ENCODE measurements around the gene RBL2. TPM values are rescaled to one million over a fixed set of nuclear protein-coding genes. Genes with fewer than 3 reads are reported as not detected.

Gene RBL2
- total RNA-seq, 1 experiment from 2014 or later: 38.4 TPM

- no peak for TF ChIP-seq GRHL2 (CRISPR knock-in tag; IDR thresholded peaks at IDR 0.05; ENCODE audit: insufficient replicate concordance, severe bottlenecking)
- no peak for TF ChIP-seq PRRX2 (CRISPR knock-in tag; IDR thresholded peaks at IDR 0.05)
- no peak for TF ChIP-seq EMX1 (CRISPR knock-in tag; IDR thresholded peaks at IDR 0.05)
- TF ChIP-seq AFF4 (CRISPR knock-in tag; IDR thresholded peaks at IDR 0.05; ENCODE audit: borderline replicate concordance): no peak
- no peak for TF ChIP-seq SOX15 (CRISPR knock-in tag; IDR thresholded peaks at IDR 0.05)
- no peak for TF ChIP-seq SMAD4 (CRISPR knock-in tag; IDR thresholded peaks at IDR 0.05)
- no peak for TF ChIP-seq ZMAT4 (CRISPR knock-in tag; IDR thresholded peaks at IDR 0.05)
- TF ChIP-seq KAT7 (CRISPR knock-in tag; IDR thresholded peaks at IDR 0.05; ENCODE audit: borderline replicate concordance): no peak
Measured at GRCh38 chr16:53430363-53430762, 3.9 kb upstream of the RBL2 start (continued).

- ATAC-seq (peak; percentile 4; the same call in 1 of the 2 replicates), DNase-seq (ENCODE audit: low spot score) (no peak)
- TF ChIP-seq GRHL2 (CRISPR knock-in tag; IDR thresholded peaks at IDR 0.05; ENCODE audit: insufficient replicate concordance, severe bottlenecking) (no peak), ESRRA (CRISPR knock-in tag; IDR thresholded peaks at IDR 0.05; ENCODE audit: borderline replicate concordance) (no peak), RORB (CRISPR knock-in tag; IDR thresholded peaks at IDR 0.05) (no peak), FOXK1 (CRISPR knock-in tag; IDR thresholded peaks at IDR 0.05) (no peak), ZMAT4 (CRISPR knock-in tag; IDR thresholded peaks at IDR 0.05) (no peak)
- peaks cover 19% of the 10 kb centered on the region for H3K4me1 Mint-ChIP-seq
- peaks cover 28% of the 10 kb centered on the region for H3K9me3 Mint-ChIP-seq
- H3K36me3 Mint-ChIP-seq: no peaks in the 10 kb centered on the region; the same call in 1 of the 2 replicates
- CTCF ChIA-PET: interaction anchor here (1.8 kb wide), 1 partner anchor 18 kb away, joined by 5 read pairs; no protein-coding TSS in a partner anchor
- H3K27me3 Mint-ChIP-seq (ENCODE audit: low read depth): no peaks in the 10 kb centered on the region
- peak overlapping the region; percentile 95 for H3K27ac Mint-ChIP-seq
- H3K4me3 Mint-ChIP-seq: peak overlapping the region; percentile 66
- POLR2A ChIA-PET: no interaction called here
Measured at GRCh38 chr16:53433509-53433908, 762 bp upstream of the RBL2 start.

GRCh38 chr16:53433930-53434376 lies 318 bp upstream of the RBL2 start:
- H3K27me3 Mint-ChIP-seq (ENCODE audit: low read depth): no peaks in the 10 kb centered on the region
- H3K36me3 Mint-ChIP-seq: no peaks in the 10 kb centered on the region; the same call in 1 of the 2 replicates
- peak overlapping the region; percentile 95 for H3K27ac Mint-ChIP-seq
- POLR2A ChIA-PET: no interaction called here
- H3K4me1 Mint-ChIP-seq: peaks cover 19% of the 10 kb centered on the region
- H3K9me3 Mint-ChIP-seq: peaks cover 24% of the 10 kb centered on the region
- CTCF ChIA-PET: interaction anchor here (1.8 kb wide), 1 partner anchor 18 kb away, joined by 5 read pairs; no protein-coding TSS in a partner anchor
- H3K4me3 Mint-ChIP-seq: peak overlapping the region; percentile 66
- TF ChIP-seq ZNF423 (CRISPR knock-in tag; IDR thresholded peaks at IDR 0.05) (no peak), ZNF317 (CRISPR knock-in tag; IDR thresholded peaks at IDR 0.05; ENCODE audit: borderline replicate concordance, low read depth) (no peak), ZBTB21 (CRISPR knock-in tag; IDR thresholded peaks at IDR 0.05; ENCODE audit: borderline replicate concordance) (no peak), JAZF1 (CRISPR knock-in tag; IDR thresholded peaks at IDR 0.05) (no peak), ZNF121 (CRISPR knock-in tag; IDR thresholded peaks at IDR 0.05) (no peak), PRRX2 (CRISPR knock-in tag; IDR thresholded peaks at IDR 0.05) (no peak), GRHL2 (CRISPR knock-in tag; IDR thresholded peaks at IDR 0.05; ENCODE audit: insufficient replicate concordance, severe bottlenecking) (no peak), ZBTB43 (CRISPR knock-in tag; IDR thresholded peaks at IDR 0.05) (no peak), NFYB (CRISPR knock-in tag; conservative IDR thresholded peaks at IDR 0.05; ENCODE audit: low read depth) (no peak), MXD4 (CRISPR knock-in tag; IDR thresholded peaks at IDR 0.05; ENCODE audit: borderline replicate concordance) (no peak), USF1 (CRISPR knock-in tag; IDR thresholded peaks at IDR 0.05) (no peak), ZNF416 (CRISPR knock-in tag; IDR thresholded peaks at IDR 0.05) (no peak), E2F5 (CRISPR knock-in tag; IDR thresholded peaks at IDR 0.05) (no peak), SOX15 (CRISPR knock-in tag; IDR thresholded peaks at IDR 0.05) (no peak), NR1H2 (CRISPR knock-in tag; IDR thresholded peaks at IDR 0.05) (no peak), ZMAT4 (CRISPR knock-in tag; IDR thresholded peaks at IDR 0.05) (no peak), FOXJ3 (CRISPR knock-in tag; IDR thresholded peaks at IDR 0.05; ENCODE audit: borderline replicate concordance) (no peak), NR3C1 (CRISPR knock-in tag; conservative IDR thresholded peaks at IDR 0.05; ENCODE audit: low read depth) (no peak)
- ATAC-seq (no peak), DNase-seq (ENCODE audit: low spot score) (no peak)
